GM21786 (cell line): ENCODE data around the gene ZC3H12C.

ENCODE experiments used
- ATAC-seq: cut with Tn5 transposase; IDR thresholded peaks from one replicate; pipeline ENCODE4 v1.9.1; 2021; ENCODE audit not compliant: unreplicated experiment

Gene ZC3H12C

GRCh38 chr11:110147962-110148709 lies 54.9 kb downstream of the ZC3H12C start:
- ATAC-seq = no peak

GRCh38 chr11:110148775-110149744 lies 55.9 kb downstream of the ZC3H12C start:
- ATAC-seq = no peak

- no peak for ATAC-seq
These were observed 59.0 kb downstream of the ZC3H12C start for GRCh38 chr11:110152199-110152598.

GRCh38 chr11:110153474-110153873 lies 60.3 kb downstream of the ZC3H12C start:
- no peak for ATAC-seq

GRCh38 chr11:110156503-110156902 lies 63.3 kb downstream of the ZC3H12C start:
- ATAC-seq = no peak

- ATAC-seq = no peak
These were observed 65.4 kb downstream of the ZC3H12C start for GRCh38 chr11:110158317-110159200.

GRCh38 chr11:110159476-110159875 lies 66.3 kb downstream of the ZC3H12C start:
- no peak for ATAC-seq

- no peak for ATAC-seq
These were observed 66.8 kb downstream of the ZC3H12C start for GRCh38 chr11:110160016-110160415.

GRCh38 chr11:110160437-110160836 lies 67.2 kb downstream of the ZC3H12C start:
- no peak for ATAC-seq

- no peak for ATAC-seq
These were observed 67.9 kb downstream of the ZC3H12C start for GRCh38 chr11:110161061-110161460.

GRCh38 chr11:110162216-110162615 lies 69.0 kb downstream of the ZC3H12C start:
- ATAC-seq = no peak

GRCh38 chr11:110165039-110165925 lies 72.1 kb downstream of the ZC3H12C start:
- ATAC-seq = no peak

- no peak for ATAC-seq
These were observed 75.0 kb downstream of the ZC3H12C start for GRCh38 chr11:110168033-110168803.

GRCh38 chr11:110169738-110170137 lies 76.5 kb downstream of the ZC3H12C start:
- no peak for ATAC-seq

- ATAC-seq = no peak
These were observed 79.4 kb downstream of the ZC3H12C start for GRCh38 chr11:110172468-110173065.

- no peak for ATAC-seq
These were observed 80.8 kb downstream of the ZC3H12C start for GRCh38 chr11:110173811-110174644.

- ATAC-seq = no peak
These were observed 81.6 kb downstream of the ZC3H12C start for GRCh38 chr11:110174645-110175310.
